Progenitor cell of endocrine pancreas (in vitro differentiated cells): ENCODE data around the gene RAP1B. TPM values are rescaled to one million over a fixed set of nuclear protein-coding genes. Genes with fewer than 3 reads are reported as not detected.

Experiments used
- DNase-seq: peaks from one replicate; pipeline ENCODE4 v3.0.0; 2021; ENCODE audit warnings: low spot score; ENCODE audit not compliant: unreplicated experiment
- H3K27ac Mint-ChIP-seq: 2 replicates; pipeline ENCODE4 v1.8.0; 2021; ENCODE audit warnings: mild to moderate bottlenecking, moderate library complexity, mixed read lengths
- H3K27me3 Mint-ChIP-seq: 2 replicates; pipeline ENCODE4 v1.8.0; 2021; ENCODE audit warnings: mixed read lengths
- H3K36me3 Mint-ChIP-seq: 2 replicates; pipeline ENCODE4 v1.8.0; 2022; ENCODE audit warnings: mixed read lengths; ENCODE audit not compliant: insufficient read depth
- H3K4me1 Mint-ChIP-seq: 2 replicates; pipeline ENCODE4 v1.8.0; 2021; ENCODE audit warnings: low read depth, mixed read lengths
- H3K4me3 Mint-ChIP-seq: 2 replicates; pipeline ENCODE4 v1.8.0; 2021; ENCODE audit warnings: low read depth, mild to moderate bottlenecking, moderate library complexity, mixed read lengths
- H3K9me3 Mint-ChIP-seq: 2 replicates; pipeline ENCODE4 v1.8.0; 2021; ENCODE audit warnings: low read depth, mixed read lengths
- CTCF ChIP-seq: fragments of 200-600 bp; sonication (generic); IDR thresholded peaks from one replicate; pipeline ENCODE4 v1.5.0; 2021; ENCODE audit warnings: antibody characterized with exemption, mild to moderate bottlenecking; ENCODE audit not compliant: unreplicated experiment
- total RNA-seq: library from RNA; stranded (reverse); gene quantifications from 2 replicates; pipeline ENCODE4 v1.2.1, GENCODE V29; 2021

Gene RAP1B
- total RNA-seq, 1 donor from 2014 or later, result 83.6 TPM

GRCh38 chr12:68686595-68687521 is 76.2 kb downstream of the RAP1B start, which contains the start of gene NUP107:
Gene NUP107 (plus strand): TSS chr12:68686978. CDS start chr12:68687066, 88 bp downstream.
- H3K27ac Mint-ChIP-seq, result peak within 1 kb of the TSS; percentile 98
- no peaks in the 10 kb centered on the region for H3K9me3 Mint-ChIP-seq
- H3K4me3 Mint-ChIP-seq, result peak within 1 kb of the TSS; percentile 97
- peak; percentile 28 for TF ChIP-seq CTCF
- H3K27me3 Mint-ChIP-seq, result no peaks in the 10 kb centered on the region
- peak; percentile 99 for DNase-seq
- H3K36me3 Mint-ChIP-seq, result peaks cover 2% of the 10 kb centered on the region
- peaks cover 16% of the 10 kb centered on the region for H3K4me1 Mint-ChIP-seq

- no peak overlapping the region for H3K4me3 Mint-ChIP-seq
These were observed 84.8 kb downstream of the RAP1B start for GRCh38 chr12:68695454-68695853.

GRCh38 chr12:68699486-68699885 is 88.8 kb downstream of the RAP1B start:
- no peak for TF ChIP-seq CTCF
- Mint-ChIP-seq H3K4me1 (no peaks in the 10 kb centered on the region), H3K4me3 (no peak overlapping the region), H3K9me3 (no peaks in the 10 kb centered on the region), H3K27me3 (no peaks in the 10 kb centered on the region), H3K36me3 (peaks cover 35% of the 10 kb centered on the region), H3K27ac (no peak overlapping the region)
- DNase-seq, result no peak

More at GRCh38 chr12:68695454-68695853, 84.8 kb downstream of the RAP1B start:
- H3K27me3 Mint-ChIP-seq, result no peaks in the 10 kb centered on the region
- H3K36me3 Mint-ChIP-seq, result peaks cover 34% of the 10 kb centered on the region
- TF ChIP-seq CTCF, result no peak
- H3K9me3 Mint-ChIP-seq, result no peaks in the 10 kb centered on the region
- H3K27ac Mint-ChIP-seq, result no peak overlapping the region
- DNase-seq, result no peak
- H3K4me1 Mint-ChIP-seq, result no peaks in the 10 kb centered on the region

Other genes with a start within 250 kb of the RAP1B start
- gene NUP107, start 76.1 kb downstream of the RAP1B start, total RNA-seq, result 80.7 and 86.8 TPM in 2 replicates
- gene SLC35E3, start 135.3 kb downstream of the RAP1B start, total RNA-seq, result 12.8 and 17.1 TPM in 2 replicates
- gene MDM2, start 197.3 kb downstream of the RAP1B start, total RNA-seq, result 153 and 159 TPM in 2 replicates